NCI-H2227 treated with DMSO at 0.1 percent for 48 hours (cell line): ENCODE data around the gene RAB28.
"Not testable (repeated sequence)": the region's sequence is repeated elsewhere in the genome, so short reads cannot be mapped to it uniquely, and the experiment has no call there.

ENCODE experiments used
- DNase-seq: peaks from one replicate; lab custom pipeline; 2025; lab: John Stamatoyannopoulos, UW

Gene RAB28

GRCh38 chr4:13445841-13446790, 38.0 kb downstream of the RAB28 start:
- no peak for DNase-seq

DNA sequence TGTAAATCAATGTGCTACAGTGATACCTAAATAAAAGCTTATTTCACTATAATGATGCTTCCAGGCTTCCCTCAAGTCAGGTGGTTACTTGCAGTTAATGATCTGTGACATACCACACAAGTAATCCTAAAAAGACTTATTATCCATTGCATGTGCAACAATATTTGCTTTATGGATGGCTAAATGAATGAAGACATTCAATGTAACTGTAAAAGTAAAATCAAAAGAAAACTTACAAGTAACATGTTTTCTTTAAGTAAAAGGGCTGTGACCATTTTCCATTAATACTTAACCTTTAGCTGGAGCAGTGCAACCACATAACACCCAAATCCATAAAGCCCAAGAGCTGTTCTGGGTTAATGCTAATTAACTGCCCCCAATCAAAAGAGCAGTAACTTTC, 42.6 kb downstream of the RAB28 start:
- no peak for DNase-seq

DNA sequence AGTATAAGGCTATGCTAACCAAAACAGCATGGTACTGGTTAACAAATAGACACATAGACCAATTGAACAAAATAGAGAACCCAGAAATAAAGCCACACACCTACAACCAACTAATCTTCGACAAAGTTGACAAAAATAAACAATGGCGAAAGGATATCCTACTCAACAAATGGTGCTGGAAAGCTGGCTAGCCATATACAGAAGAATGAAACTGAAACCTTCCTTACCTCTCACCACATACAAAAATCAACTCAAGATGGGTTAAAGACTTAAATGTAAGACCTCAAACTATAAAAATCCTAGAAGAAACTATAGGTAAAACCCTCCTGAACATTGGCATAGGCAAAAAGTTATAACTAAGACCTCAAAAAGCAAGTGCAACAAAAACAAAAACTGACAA, 47.2 kb downstream of the RAB28 start:
- no peak for DNase-seq

DNA sequence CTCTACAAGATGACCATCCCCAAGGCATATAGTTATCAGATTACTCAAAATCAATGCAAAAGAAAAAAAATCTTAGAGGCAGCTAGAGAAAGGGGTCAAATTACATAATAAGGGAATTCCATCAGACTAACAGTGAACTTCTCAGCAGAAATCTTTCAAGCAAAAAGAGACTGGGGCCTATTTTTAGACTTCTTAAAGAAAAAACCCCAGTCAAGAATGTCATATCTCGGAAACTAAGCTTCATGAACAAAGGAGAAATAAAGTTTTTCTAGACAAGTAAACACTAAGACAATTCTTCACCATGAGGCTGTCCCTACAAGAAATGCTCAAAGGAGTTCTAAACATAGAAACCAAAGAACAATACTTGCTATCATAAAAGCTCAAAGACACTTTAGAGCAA, 51.7 kb downstream of the RAB28 start:
- no peak for DNase-seq

DNA sequence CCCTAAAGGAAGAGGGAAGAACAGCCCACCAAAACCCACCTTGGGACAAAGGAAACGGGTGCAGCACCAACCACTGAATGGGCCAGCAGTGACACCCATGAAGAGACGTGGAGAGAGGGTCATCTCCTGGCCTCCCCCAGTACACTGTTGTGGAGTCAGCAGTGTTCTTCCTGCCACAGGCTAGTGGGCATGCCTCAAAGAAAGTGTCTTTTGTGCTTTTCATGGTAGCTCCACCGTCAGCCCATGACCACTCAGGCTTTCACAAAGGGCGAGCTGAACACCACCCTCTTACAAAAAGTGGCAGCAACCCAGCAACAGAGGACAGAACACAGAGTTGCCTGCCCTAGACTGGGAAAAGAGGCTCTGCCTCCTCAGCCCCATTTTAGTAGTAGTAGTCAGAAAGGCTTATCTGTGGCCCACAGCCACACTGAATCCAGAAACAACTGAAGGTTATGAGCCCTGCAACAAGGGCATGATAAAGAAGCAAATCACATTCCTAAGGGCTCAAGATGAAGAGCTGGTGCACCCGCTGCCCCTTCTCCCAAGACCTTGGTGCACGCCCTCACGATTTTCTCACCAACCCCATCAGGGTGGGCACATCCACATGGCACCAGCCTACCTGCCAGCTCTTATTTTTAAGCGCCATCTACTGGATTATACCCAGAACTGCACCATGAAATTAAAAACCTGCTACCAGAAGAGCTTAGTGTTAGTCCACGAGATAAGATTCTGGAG, 53.1 kb downstream of the RAB28 start:
- no peak for DNase-seq

DNA sequence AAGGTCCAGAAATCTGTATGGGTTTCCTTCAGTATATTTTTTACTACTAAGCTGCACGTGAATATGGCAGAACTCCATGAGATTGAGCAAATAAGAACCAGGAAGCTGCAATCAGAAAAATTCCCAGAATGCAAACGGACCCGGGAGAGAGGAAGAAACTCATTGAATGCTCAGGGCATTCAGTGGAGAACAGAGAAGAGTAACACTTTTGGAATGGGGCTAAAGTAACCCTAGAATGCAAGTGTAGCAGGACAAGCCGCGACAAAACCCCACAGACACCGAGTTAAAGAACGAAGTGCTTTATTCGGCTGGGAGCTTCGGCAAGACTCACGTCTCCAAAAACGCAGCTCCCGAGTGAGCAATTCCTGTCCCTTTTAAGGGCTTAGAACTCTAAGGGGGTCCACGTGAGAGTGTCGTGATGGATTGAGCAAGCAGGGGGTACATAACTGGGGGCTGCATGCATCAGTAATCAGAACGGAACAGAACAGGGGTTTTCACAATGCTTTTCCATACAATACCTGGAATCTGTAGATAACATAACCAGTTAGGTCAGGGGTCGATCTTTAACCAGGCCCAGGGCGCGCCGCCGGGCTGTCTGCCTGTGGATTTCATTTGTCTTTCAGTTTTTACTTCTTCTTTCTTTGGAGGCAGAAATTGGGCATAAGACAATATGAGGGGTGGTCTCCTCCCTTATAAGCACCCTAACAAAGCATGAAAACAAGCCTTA, 56.4 kb downstream of the RAB28 start:
- no peak for DNase-seq

GRCh38 chr4:13415068-13415785, 68.9 kb downstream of the RAB28 start:
- DNase-seq, result no peak

GRCh38 chr4:13413729-13414437, 70.3 kb downstream of the RAB28 start:
- DNase-seq, result no peak

GRCh38 chr4:13411942-13412341, 72.2 kb downstream of the RAB28 start:
- no peak for DNase-seq

GRCh38 chr4:13409324-13409723, 74.8 kb downstream of the RAB28 start:
- no peak for DNase-seq

DNA sequence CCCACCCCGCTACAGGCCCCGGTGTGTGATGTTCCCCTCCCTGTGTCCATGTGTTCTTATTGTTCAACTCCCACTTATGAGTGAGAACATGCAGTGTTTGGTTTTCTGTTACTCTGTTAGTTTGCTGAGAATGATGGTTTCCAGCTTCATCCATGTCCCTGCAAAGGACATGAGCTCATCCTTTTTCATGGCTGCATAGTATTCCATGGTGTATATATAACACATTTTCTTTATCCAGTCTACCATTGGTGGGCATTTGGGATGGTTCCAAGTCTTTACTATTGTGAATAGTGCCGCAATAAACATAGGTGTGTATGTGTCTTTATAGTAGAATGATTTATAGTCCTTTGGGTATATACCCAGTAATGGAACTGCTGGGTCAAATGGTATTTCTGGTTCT, 78.0 kb downstream of the RAB28 start:
- DNase-seq, result not testable (repeated sequence)

- DNase-seq, result no peak
Measured at GRCh38 chr4:13403833-13404232, 80.3 kb downstream of the RAB28 start.

DNA sequence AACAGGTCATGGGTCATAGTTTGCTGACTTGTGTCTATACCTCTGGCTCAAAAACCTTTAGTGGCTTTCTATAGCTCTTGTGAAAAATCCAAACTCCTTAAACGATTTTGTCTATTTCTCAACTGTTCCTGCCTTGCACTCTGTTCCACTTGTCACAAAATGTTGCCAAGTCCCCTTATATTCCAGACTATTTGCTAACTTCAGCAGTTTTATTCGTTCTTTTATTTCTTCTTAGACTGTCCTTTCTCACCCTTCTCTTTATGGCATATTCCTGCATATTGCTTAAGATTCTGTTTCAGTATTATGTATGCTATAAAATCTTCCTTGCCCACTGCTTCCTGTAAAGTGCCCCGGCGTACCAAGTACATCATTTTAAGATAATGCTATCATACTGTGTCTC, 80.8 kb downstream of the RAB28 start:
- DNase-seq, result no peak

DNA sequence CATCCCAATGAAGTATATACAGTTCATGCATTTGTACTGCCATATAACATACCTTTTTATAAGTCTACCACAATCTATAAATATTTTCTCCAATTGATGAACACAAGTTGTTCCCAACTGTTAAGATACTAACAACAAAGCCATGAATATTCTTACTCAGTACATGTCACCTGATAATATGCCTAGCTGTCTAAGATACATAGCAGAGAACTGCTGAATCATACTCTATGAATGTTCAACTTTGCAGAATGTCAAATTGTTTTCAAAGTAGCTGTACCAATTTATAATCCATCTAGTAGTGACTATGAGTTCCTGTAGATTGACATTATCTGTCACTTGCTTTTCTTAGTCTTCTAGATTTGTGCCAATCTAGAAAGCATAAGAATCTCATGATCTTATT, 84.9 kb downstream of the RAB28 start:
- no peak for DNase-seq

DNA sequence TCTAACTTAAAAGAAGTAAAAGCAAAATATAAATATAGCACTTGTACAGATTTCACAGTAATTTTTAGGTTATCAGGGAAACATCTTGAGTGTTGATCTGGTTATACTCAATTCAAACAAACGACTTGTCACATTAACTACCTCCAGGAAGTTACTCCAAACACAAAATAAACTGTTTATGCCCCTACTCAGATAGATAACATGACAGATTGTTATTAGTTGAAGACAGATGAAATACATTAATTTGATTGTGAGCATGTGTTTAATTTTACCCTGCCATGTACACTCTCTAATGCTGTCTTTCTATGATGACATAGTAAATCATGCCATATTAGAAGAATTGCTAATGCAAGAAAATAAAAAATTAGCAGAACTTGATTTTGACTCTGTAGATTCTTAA, 88.0 kb downstream of the RAB28 start:
- no peak for DNase-seq

DNA sequence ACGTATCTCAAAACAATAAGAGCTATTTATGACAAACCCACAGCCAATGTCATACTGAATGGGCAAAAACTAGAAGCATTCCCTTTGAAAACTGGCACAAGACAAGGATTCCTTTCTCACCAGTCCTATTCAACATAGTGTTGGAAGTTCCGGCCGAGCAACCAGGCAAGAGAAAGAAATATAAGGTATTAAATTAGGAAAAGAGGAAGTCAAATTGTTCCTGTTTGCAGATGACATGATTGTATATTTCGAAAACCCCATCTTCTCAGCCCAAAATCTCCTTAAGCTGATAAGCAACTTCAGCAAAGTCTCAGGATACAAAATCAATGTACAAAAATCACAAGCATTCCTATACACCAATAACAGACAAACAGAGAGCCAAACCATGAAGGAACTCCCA, 94.2 kb downstream of the RAB28 start:
- DNase-seq, result not testable (repeated sequence)

DNA sequence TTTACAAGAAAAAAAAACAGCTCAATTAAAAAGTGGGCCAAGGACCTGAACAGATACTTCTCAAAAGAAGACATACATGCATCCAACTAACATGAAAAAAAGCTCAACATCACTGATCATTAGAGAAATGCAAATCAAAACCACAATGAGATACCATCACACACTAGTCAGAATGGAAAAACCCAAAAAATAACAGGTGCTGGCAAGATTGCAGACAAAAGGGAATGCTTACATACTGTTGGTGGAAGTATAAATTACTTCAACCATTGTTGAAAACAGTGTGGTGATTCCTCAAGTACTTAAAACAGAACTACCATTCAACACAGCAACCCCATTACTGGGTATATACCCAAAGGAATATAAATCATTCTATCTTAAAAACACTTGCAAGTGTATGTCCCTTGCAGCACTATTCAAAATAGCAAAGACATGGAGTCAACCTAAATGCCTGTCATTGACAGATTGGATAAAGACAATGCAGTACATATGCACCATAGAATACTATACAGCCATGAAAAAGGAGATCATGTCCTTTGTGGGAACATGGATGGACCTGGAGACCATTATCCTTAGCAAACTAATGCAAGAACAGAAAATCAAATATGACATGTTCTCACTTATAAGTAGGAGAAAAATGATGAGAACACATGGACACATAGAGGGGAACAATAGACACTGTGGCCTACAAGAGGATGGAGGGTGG, 97.6 kb downstream of the RAB28 start:
- DNase-seq, result no peak

GRCh38 chr4:13384055-13384454, 100.1 kb downstream of the RAB28 start:
- DNase-seq, result no peak

DNA sequence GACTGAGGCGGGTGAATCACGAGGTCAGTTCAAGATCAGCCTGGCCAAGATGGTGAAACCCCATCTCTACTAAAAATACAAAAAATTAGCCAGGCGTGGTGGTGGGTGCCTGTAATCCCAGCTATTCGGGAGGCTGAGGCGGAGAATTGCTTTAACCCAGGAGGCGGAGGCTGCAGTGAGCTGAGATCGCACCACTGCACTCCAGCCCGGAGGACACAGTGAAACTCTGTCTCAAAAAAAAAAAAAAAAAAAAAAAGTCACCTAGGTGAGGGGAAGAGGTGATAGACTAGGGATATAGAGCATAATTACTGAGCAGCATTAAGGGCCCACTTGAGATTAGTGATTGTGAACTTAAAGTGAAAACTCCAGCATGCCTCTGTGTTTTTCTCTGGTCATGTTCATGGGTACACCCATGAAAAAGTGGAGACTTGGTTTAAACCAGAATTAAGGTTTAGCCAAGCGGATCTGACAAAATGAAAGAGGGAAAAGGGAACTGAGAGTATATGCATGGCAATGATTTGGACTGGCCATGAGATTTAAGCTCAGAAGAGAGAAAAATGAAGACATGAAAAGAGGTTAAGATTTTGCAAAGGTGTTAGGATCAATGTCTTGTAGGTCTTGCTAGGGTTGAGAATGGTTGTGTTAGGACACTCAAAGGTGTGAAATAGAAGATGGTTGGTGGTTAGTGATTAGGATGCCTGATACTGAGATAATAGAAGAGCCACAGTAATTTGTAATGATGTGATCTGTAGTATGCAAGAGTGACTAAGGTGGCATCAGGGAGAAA, 105.0 kb downstream of the RAB28 start:
- no peak for DNase-seq

DNA sequence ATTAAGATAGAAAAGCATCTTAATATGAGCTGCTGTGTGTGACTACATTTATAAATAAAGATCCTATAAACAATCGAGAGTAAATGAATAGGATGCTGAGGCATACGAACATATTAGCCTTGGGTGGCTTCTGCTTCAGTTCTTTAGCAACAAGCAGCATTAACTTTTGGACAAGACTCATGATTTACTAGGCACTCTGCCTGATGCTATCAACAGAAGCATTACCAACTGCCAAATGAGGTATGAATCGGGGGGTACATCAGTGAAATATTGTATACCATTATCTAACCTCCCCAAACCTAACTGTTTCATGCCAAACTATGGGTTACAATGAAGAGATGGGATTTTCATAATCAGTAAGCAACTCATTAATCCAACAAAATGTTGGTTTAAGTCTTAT, 113.1 kb downstream of the RAB28 start:
- DNase-seq, result no peak
